Keratinocyte (primary cell): ENCODE measurements around the gene MPP4. TPM values are rescaled to one million over a fixed set of nuclear protein-coding genes. Genes with fewer than 3 reads are reported as not detected.
"Not testable (repeated sequence)": the region's sequence is repeated elsewhere in the genome, so short reads cannot be mapped to it uniquely, and the experiment has no call there.

Source experiments
- DNase-seq: peaks from one replicate; pipeline ENCODE4 v3.0.0-alpha.2; 2011; ENCODE audit warnings: low read depth, missing footprints, low spot score
- FAIRE-seq: peaks from 2 replicates; lab custom pipeline; 2011; peaks lifted over from hg19 to GRCh38; lab: Jason Lieb, UNC
- H2AFZ ChIP-seq: 2 replicates; pipeline ENCODE4 v1.6.0; 2012; ENCODE audit warnings: low read length, control low read depth, inconsistent platforms; ENCODE audit not compliant: control insufficient read depth
- H3K27ac ChIP-seq: 2 replicates; pipeline ENCODE4 v1.5.1; 2011; ENCODE audit warnings: low read length; ENCODE audit not compliant: control insufficient read depth, insufficient read depth
- H3K27me3 ChIP-seq: 3 replicates; pipeline ENCODE4 v1.6.0; 2011; ENCODE audit warnings: low read length; ENCODE audit not compliant: control insufficient read depth, insufficient read depth; ENCODE audit errors: extremely low read depth
- H3K36me3 ChIP-seq, 2 experiments: 2 replicates in 1 of 2; 3 replicates in 1 of 2; pipeline ENCODE4 v1.5.1; 2011; ENCODE audit warnings: low read length in 2 of 2, mild to moderate bottlenecking in 1 of 2; ENCODE audit not compliant: control insufficient read depth in 2 of 2, insufficient read depth in 2 of 2; ENCODE audit errors: extremely low read depth in 1 of 2
- H3K4me1 ChIP-seq: 3 replicates; pipeline ENCODE4 v1.5.1; 2011; ENCODE audit warnings: low read length; ENCODE audit not compliant: control insufficient read depth, insufficient read depth; ENCODE audit errors: extremely low read depth
- H3K4me2 ChIP-seq: 3 replicates; pipeline ENCODE4 v1.6.0; 2011; ENCODE audit warnings: low read depth, low read length; ENCODE audit not compliant: control insufficient read depth, insufficient read depth; ENCODE audit errors: extremely low read depth
- H3K4me3 ChIP-seq, 3 experiments: fragments of 200-600 bp in 1 of 3; sonication (generic) in 1 of 3; 2 replicates in 2 of 3; 3 replicates in 1 of 3; pipeline ENCODE4 v1.5.1; 2011 to 2016; ENCODE audit warnings: low read length in 3 of 3, mild to moderate bottlenecking in 3 of 3, control low read depth in 2 of 3, inconsistent platforms in 1 of 3, low read depth in 1 of 3, mixed read lengths in 1 of 3, mixed run types in 1 of 3, moderate library complexity in 1 of 3; ENCODE audit not compliant: control insufficient read depth in 2 of 3, insufficient read depth in 2 of 3; ENCODE audit errors: extremely low read depth in 1 of 3
- H3K79me2 ChIP-seq: 2 replicates; pipeline ENCODE4 v1.6.0; 2012; ENCODE audit warnings: low read length; ENCODE audit not compliant: control insufficient read depth, insufficient read depth
- H3K9ac ChIP-seq: 3 replicates; pipeline ENCODE4 v1.6.0; 2011; ENCODE audit warnings: low read length; ENCODE audit not compliant: control insufficient read depth, insufficient read depth; ENCODE audit errors: extremely low read depth
- H3K9me1 ChIP-seq: 3 replicates; pipeline ENCODE4 v1.6.0; 2011; ENCODE audit warnings: low read length; ENCODE audit not compliant: control insufficient read depth, insufficient read depth; ENCODE audit errors: extremely low read depth
- H3K9me3 ChIP-seq: 2 replicates; pipeline ENCODE4 v1.5.1; 2012; ENCODE audit warnings: low read depth, low read length; ENCODE audit not compliant: control insufficient read depth
- H4K20me1 ChIP-seq: 3 replicates; pipeline ENCODE4 v1.6.0; 2011; ENCODE audit warnings: low read length; ENCODE audit not compliant: control insufficient read depth, insufficient read depth; ENCODE audit errors: extremely low read depth
- EZH2 ChIP-seq: IDR thresholded peaks from one replicate; pipeline ENCODE4 v1.6.1; 2012; ENCODE audit warnings: inconsistent platforms, mild to moderate bottlenecking, low read length, moderate library complexity
- dilution Hi-C: fragments of 300-500 bp; cut with MboI; formaldehyde crosslinking; loops from one replicate; pipeline ENCODE4 v1.7.0; 2020; ENCODE audit warnings: low sequenced_read_pairs; ENCODE audit not compliant: extremely low pct_ligation_motif_present
- polyA plus RNA-seq, 5 experiments: library from polyadenylated mRNA; depleted of rRNA in 3 of 5; stranded (reverse) in 3 of 5; stranded (forward) in 1 of 5; unstranded in 1 of 5; fragments of >200 nt; gene quantifications; 1 replicate in 1 of 5; 2 replicates in 3 of 5; 3 replicates in 1 of 5; pipeline versions ENCODE4 v1.2.1 to v1.2.3, GENCODE V29; 2011 to 2012; ENCODE audit warnings: missing spikeins in 2 of 5, low read depth in 1 of 5, low replicate concordance in 1 of 5
- TF ChIP-seq, protein P1 (sequence below), 3 experiments: IDR thresholded peaks in 1 of 3; conservative IDR thresholded peaks in 1 of 3; optimal IDR thresholded peaks in 1 of 3; 2 replicates in 2 of 3; 3 replicates in 1 of 3; pipeline versions ENCODE3 to v1.5.1; 2011; ENCODE audit warnings: low read length in 3 of 3, mild to moderate bottlenecking in 3 of 3, moderate library complexity in 2 of 3, control low read depth in 1 of 3, inconsistent platforms in 1 of 3; ENCODE audit not compliant: insufficient read depth in 2 of 3; ENCODE audit errors: extremely low read depth in 1 of 3

Gene MPP4
- polyA plus RNA-seq, 1 donor (not counting 4 experiments of a cell fraction or from before 2014, with no cell fraction given) = 0.42 TPM

DNA sequence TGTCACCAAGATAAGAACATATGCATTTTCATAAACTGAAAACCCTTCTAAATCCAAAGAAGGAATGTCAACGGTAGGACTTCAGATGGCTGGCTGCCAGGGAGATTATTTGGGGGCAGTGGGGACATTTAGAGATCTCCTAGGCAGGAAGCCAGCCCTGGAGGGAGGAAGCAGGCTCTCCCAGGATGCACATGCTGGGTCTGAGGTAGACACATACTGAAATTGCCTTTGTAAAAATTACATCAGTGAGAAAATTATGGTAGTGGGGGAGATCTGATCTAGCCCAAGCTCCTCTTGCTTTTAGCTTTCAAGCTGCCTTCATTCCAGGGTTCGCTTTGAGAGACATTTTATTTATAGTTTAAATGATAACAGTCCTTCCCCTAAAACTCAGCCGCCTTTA is 24.1 kb downstream of the MPP4 start:
- Histone ChIP-seq H4K20me1 (no peaks in the 10 kb centered on the region), H3K4me1 (no peaks in the 10 kb centered on the region), H3K79me2 (no peaks in the 10 kb centered on the region), H3K9me3 (no peaks in the 10 kb centered on the region), H3K9ac (no peak overlapping the region), H3K27ac (no peak overlapping the region), H2AFZ (no peak overlapping the region), H3K36me3 (no peaks in the 10 kb centered on the region), H3K9me1 (no peaks in the 10 kb centered on the region), H3K4me3 (no peak overlapping the region), H3K4me2 (no peak overlapping the region), H3K27me3 (no peaks in the 10 kb centered on the region)
- DNase-seq (no peak), FAIRE-seq (no peak)
- TF ChIP-seq EZH2 = no peak
- TF ChIP-seq, protein P1, sequence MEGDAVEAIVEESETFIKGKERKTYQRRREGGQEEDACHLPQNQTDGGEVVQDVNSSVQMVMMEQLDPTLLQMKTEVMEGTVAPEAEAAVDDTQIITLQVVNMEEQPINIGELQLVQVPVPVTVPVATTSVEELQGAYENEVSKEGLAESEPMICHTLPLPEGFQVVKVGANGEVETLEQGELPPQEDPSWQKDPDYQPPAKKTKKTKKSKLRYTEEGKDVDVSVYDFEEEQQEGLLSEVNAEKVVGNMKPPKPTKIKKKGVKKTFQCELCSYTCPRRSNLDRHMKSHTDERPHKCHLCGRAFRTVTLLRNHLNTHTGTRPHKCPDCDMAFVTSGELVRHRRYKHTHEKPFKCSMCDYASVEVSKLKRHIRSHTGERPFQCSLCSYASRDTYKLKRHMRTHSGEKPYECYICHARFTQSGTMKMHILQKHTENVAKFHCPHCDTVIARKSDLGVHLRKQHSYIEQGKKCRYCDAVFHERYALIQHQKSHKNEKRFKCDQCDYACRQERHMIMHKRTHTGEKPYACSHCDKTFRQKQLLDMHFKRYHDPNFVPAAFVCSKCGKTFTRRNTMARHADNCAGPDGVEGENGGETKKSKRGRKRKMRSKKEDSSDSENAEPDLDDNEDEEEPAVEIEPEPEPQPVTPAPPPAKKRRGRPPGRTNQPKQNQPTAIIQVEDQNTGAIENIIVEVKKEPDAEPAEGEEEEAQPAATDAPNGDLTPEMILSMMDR (optimal IDR thresholded peaks at IDR 0.05 in 1 of 3, IDR thresholded peaks at IDR 0.05 in 1 of 3, conservative IDR thresholded peaks at IDR 0.05 in 1 of 3; ENCODE audit: extremely low read depth in 1 of 3, insufficient read depth in 2 of 3, low read length in 3 of 3) = no peak
- dilution Hi-C loops = no loop called here

DNA sequence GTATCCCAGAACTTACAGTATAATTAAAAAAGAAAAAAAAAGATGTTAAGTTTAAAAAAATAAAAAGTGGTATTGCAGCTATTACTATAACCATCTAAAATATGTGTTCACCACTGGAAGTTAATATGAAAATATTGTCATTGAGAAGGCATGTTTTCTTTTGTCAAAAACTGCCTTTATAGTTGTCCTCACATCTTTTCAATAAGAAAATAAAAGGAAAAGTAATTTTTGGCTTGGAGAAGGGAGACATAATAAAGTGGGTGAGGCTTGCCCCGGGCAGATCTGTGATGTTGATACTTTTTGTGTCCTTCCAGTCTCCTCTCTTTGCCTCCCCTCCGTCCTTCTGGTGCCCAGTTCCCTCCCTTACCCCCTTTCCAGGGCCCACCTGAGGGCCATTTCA is 24.9 kb downstream of the MPP4 start:
- no peaks in the 10 kb centered on the region for H3K9me1 ChIP-seq
- no peak for FAIRE-seq
- H3K79me2 ChIP-seq = no peaks in the 10 kb centered on the region
- H3K4me2 ChIP-seq = no peak overlapping the region
- no peak overlapping the region for H3K27ac ChIP-seq
- no peaks in the 10 kb centered on the region for H3K27me3 ChIP-seq
- DNase-seq = no peak
- no peak overlapping the region for H2AFZ ChIP-seq
- no peaks in the 10 kb centered on the region for H3K4me1 ChIP-seq
- no peaks in the 10 kb centered on the region for H4K20me1 ChIP-seq
- H3K9me3 ChIP-seq = no peaks in the 10 kb centered on the region
- no peak overlapping the region for H3K9ac ChIP-seq
- dilution Hi-C loops = no loop called here
- no peaks in the 10 kb centered on the region for H3K36me3 ChIP-seq
- TF ChIP-seq, protein P1 (optimal IDR thresholded peaks at IDR 0.05 in 1 of 3, IDR thresholded peaks at IDR 0.05 in 1 of 3, conservative IDR thresholded peaks at IDR 0.05 in 1 of 3; ENCODE audit: extremely low read depth in 1 of 3, insufficient read depth in 2 of 3, low read length in 3 of 3) = no peak
- no peak for TF ChIP-seq EZH2
- no peak overlapping the region for H3K4me3 ChIP-seq

DNA sequence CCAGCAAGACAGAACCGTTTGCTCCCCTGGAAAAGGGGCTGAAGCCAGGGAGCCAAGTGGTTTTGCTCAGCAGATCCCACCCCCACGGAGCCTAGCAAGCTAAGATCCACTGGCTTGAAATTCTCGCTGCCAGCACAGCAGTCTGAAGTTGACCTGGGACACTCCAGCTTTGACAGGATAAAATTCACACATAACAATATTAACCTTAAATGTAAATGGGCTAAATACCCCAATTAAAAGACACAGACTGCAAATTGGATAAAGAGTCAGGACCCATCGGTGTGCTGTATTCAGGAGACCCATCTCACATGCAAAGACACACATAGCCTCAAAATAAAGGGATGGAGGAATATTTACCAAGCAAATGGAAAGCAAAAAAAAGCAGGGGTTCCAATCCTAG is 27.2 kb downstream of the MPP4 start:
- H3K27me3 ChIP-seq, H3K4me1 ChIP-seq, H3K9me1 ChIP-seq, H3K79me2 ChIP-seq, H3K9me3 ChIP-seq, H3K27ac ChIP-seq, H2AFZ ChIP-seq, H3K36me3 ChIP-seq, dilution Hi-C loops, DNase-seq, FAIRE-seq, H3K4me3 ChIP-seq, H3K9ac ChIP-seq, H3K4me2 ChIP-seq, H4K20me1 ChIP-seq: not testable (repeated sequence)
